HT1080 (cell line): ENCODE results near the gene C5orf52. TPM values are rescaled to one million over a fixed set of nuclear protein-coding genes. Genes with fewer than 3 reads are reported as not detected.
A peak's percentile ranks its signal among the peaks of the same experiment; 100 is the strongest.
"Not testable (repeated sequence)": the region's sequence is repeated elsewhere in the genome, so short reads cannot be mapped to it uniquely, and the experiment has no call there.

Source experiments
- DNase-seq: peaks from one replicate; pipeline ENCODE4 v3.0.0-alpha.2; 2015; ENCODE audit warnings: low read depth
- polyA plus RNA-seq, 2 experiments: library from polyadenylated mRNA; depleted of rRNA; stranded (reverse); fragments of >200 nt; gene quantifications; 2 replicates each; pipeline ENCODE4 v1.2.3, GENCODE V29; 2015
- total RNA-seq: library from RNA; depleted of rRNA; stranded (reverse); fragments of >200 nt; shearing (Covaris generic); gene quantifications from 2 replicates; pipeline ENCODE4 v1.2.3, GENCODE V29; 2014; rRNA removed

The C5orf52 gene
- not detected in 2 replicates for total RNA-seq
- not detected in 2 replicates for polyA plus RNA-seq (2015; cell fraction: cytosol; rRNA removed)
- polyA plus RNA-seq (2015; cell fraction: nucleus; rRNA removed): not detected in 2 replicates

- DNase-seq: peak; percentile 24
These were observed at the start of gene C5orf52 for GRCh38 chr5:157670662-157671591. Gene C5orf52, plus strand, starts transcription at chr5:157671533. Its CDS starts 82 bp downstream, at chr5:157671615.

DNA sequence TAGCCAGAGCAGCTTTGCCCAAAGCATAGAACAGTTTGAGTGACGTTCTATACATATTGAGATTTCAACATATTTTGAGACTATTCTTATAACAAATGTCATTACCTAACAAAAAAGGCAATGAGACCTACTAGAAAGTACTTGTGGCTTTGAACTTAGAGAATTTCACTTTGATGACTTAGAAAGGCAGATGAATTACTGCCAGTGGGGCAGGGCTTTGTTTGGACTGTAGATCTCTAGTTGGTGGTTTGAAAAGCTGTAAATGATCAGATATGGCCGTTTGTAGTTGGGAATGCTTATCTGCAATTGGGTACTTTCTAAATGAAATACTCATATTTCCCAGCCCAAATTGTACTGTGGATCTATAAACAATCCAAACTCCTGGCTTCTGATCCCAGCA, 47.2 kb upstream of the C5orf52 start:
- DNase-seq: no peak

DNA sequence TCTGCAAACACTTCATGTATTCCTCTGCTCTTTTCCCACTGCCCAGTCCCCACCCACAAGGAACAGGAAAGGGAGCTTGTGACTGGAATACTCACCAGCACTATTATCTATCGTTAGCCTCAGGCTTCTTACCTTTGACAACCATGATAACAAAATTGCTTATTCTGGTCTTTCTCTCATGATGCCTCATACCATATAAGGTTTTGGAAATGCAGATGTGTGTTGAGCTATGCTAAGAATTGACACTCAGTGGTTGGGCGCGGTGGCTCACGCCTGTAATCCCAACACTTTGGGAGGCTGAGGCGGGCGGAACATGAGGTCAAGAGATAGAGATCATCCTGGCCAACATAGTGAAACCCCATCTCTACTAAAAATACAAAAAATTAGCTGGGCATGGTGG, 44.5 kb upstream of the C5orf52 start:
- DNase-seq: no peak

DNA sequence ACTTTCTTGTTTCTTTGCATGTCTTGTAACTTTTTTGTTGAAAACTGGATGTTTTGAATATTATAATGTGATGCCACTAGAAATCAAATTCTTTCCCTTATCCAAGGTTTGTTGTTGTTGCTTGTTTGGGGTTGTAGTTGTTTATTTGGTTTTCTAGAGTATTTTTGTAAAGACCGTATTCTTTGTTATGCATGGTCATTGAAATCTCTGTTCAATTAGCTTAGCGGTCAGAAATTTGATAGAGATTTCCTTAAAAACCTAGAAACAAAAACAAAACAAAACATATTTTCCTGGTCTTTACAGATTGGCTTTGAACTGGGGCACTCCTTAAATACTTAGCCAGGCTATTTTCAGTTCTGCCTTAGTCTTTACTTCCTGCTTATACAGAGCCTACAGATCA, 41.0 kb upstream of the C5orf52 start:
- DNase-seq: no peak

- no peak for DNase-seq
These were observed 30.8 kb upstream of the C5orf52 start for GRCh38 chr5:157640406-157641066.

GRCh38 chr5:157648275-157648990, 22.9 kb upstream of the C5orf52 start:
- no peak for DNase-seq

- no peak for DNase-seq
These were observed 22.2 kb upstream of the C5orf52 start for GRCh38 chr5:157649101-157649500.

- DNase-seq: no peak
These were observed 20.2 kb upstream of the C5orf52 start for GRCh38 chr5:157650991-157651611.

DNA sequence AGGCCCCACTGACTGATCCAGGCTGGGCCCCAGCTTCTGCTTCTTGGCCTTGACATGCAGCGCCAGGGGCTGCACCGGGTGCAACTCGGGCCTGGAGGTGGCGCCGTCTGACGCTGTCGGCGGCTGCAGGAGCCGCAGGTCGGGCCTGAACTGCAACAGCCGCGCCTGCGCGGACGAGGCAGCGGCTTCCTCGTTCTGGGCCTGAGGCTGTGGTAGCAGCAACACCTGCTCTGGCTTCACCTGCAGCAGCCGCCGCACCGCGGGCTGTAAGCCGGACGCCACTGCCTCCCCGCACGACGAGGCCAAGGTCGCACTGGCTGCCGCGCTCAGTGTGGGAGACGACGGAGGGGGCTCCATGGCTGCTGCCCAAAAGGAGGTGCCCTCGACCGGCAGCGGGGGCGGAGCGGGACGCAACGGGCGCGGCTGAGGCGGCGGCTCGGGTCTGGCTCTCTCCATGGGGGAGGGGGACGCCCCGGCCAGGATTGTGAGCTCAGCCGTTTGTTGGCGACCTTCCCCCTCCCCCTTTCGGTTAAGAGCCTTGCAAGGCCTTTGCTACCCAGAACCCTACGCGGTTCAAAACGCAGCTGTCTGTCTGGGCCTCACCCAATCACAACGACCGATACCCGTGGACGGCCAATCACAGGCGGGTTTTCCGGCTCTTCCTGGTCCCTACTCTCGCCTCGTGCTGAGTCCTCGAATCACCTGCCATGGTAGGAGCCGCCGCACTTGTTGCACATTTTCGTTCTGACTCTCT, 19.5 kb upstream of the C5orf52 start:
- DNase-seq: no peak

- DNase-seq: no peak
These were observed 19.0 kb upstream of the C5orf52 start, which contains the start of gene SOX30 for GRCh38 chr5:157652377-157652692. Gene SOX30, minus strand, starts transcription at chr5:157652438. Its CDS starts 360 bp downstream, at chr5:157652078.

DNA sequence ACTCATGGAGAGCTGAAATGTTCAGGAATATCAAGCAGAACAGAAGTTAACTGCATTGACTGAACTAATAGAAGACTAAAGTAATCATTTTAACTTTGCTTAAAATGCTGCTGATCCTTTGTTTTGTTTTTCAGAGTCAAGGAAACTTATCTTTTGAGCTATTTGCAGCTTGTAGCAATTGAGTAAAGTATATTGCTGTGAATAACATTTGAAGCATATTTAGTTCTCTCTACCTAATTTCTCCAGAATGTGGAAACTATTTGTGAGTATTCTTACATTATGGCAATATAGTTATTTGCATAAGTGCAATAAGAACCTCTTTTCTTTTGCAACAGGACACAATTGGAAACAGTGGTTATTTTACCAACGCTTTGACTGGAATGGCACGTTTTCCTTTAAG, 13.8 kb upstream of the C5orf52 start:
- DNase-seq: no peak

- DNase-seq: no peak
These were observed 12.4 kb upstream of the C5orf52 start for GRCh38 chr5:157658893-157659292.

GRCh38 chr5:157659868-157660660, 11.3 kb upstream of the C5orf52 start:
- DNase-seq: no peak

GRCh38 chr5:157665467-157666070, 5.8 kb upstream of the C5orf52 start:
- peak; percentile 85 for DNase-seq

DNA sequence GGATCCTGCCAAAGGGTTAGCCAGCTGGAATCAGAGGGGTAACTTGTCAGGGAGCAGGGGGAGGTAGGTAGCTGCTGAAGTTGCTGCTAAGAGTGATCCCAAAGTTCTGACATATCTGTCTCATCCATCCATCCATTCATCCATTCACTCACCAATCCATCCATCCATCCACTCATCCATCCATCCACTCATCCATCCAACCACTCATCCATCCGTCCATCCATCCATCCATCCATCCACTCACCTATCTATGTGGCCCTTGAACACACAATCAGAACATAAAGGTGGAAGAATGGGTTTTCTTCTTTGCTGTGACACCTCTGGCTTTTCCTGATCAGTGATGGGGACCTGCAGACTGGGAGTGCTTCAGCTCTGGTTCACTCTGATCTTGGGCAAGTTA, 3.0 kb upstream of the C5orf52 start:
- DNase-seq: no peak

GRCh38 chr5:157669701-157670097, 1.6 kb upstream of the C5orf52 start:
- DNase-seq: no peak

- DNase-seq: no peak
These were observed 428 bp downstream of the C5orf52 start for GRCh38 chr5:157671592-157672330.

- no peak for DNase-seq
These were observed 1.6 kb downstream of the C5orf52 start for GRCh38 chr5:157672976-157673375.

GRCh38 chr5:157674351-157674750, 3.0 kb downstream of the C5orf52 start:
- DNase-seq: not testable (repeated sequence)
